ENCODE data around the gene FRAT2.
"Not testable (repeated sequence)": the region's sequence is repeated elsewhere in the genome, so short reads cannot be mapped to it uniquely, and the experiment has no call there.

The FRAT2 gene

GRCh38 chr10:97356318-97356914 is 21.9 kb upstream of the FRAT2 start:
- DNase-seq (ENCODE audit: low spot score), result no peak

- no peak for DNase-seq (ENCODE audit: low spot score)
These were observed 21.0 kb upstream of the FRAT2 start for GRCh38 chr10:97355571-97355975.

- no peak for DNase-seq (ENCODE audit: low spot score)
These were observed 19.4 kb upstream of the FRAT2 start for GRCh38 chr10:97353945-97354344.

- no peak for DNase-seq (ENCODE audit: low spot score)
These were observed 15.4 kb upstream of the FRAT2 start for GRCh38 chr10:97349752-97350513.

DNA sequence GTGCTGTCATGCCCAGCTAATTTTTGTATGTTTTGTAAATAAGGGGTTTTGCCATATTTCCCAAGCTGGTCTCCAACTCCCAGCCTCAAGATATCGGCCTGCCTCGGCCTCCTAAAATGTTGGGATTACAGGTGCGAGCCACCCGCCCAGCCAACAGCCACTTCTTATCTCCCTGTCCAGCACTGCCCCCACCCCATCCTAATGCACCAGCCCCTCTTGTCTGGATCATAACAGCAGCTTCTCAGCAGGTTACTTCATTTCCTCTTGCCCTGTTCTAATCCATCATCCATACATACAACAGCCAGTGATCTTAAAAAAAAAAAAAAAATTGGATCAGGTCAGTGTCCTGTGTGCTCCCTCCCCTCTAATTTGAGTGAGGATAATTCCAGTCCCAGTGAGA is 12.8 kb upstream of the FRAT2 start:
- DNase-seq (ENCODE audit: low spot score), result no peak

GRCh38 chr10:97343664-97344063 is 9.1 kb upstream of the FRAT2 start:
- not testable (repeated sequence) for DNase-seq (ENCODE audit: low spot score)

DNA sequence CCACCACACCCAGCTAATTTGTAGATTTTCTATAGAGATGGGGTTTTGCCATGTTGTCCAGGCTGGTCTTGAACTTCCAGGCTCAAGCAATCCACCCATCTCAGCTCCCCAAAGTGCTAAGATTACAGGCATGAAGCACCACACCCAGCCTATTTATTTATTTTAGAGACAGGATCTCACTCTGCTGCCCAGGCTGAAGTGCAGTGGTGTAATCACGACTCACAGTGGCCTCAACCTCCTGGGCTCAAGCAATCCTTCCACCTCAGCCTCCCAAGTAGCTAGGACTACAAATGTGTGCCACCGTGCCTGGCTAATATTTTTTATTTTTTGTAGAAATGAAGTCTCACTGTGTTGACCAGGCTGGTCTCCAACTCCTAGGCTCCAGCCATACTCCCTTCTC is 6.9 kb upstream of the FRAT2 start:
- no peak for DNase-seq (ENCODE audit: low spot score)

- DNase-seq (ENCODE audit: low spot score), result no peak
These were observed 3.5 kb upstream of the FRAT2 start for GRCh38 chr10:97338041-97338440.

- DNase-seq (ENCODE audit: low spot score), result no peak
These were observed 2.7 kb upstream of the FRAT2 start for GRCh38 chr10:97336942-97337831.

GRCh38 chr10:97336446-97336845 is 1.9 kb upstream of the FRAT2 start:
- no peak for DNase-seq (ENCODE audit: low spot score)

- no peak for DNase-seq (ENCODE audit: low spot score)
These were observed 1.5 kb upstream of the FRAT2 start for GRCh38 chr10:97336006-97336405.

GRCh38 chr10:97335188-97335619 is 675 bp upstream of the FRAT2 start:
- DNase-seq (ENCODE audit: low spot score), result no peak

DNA sequence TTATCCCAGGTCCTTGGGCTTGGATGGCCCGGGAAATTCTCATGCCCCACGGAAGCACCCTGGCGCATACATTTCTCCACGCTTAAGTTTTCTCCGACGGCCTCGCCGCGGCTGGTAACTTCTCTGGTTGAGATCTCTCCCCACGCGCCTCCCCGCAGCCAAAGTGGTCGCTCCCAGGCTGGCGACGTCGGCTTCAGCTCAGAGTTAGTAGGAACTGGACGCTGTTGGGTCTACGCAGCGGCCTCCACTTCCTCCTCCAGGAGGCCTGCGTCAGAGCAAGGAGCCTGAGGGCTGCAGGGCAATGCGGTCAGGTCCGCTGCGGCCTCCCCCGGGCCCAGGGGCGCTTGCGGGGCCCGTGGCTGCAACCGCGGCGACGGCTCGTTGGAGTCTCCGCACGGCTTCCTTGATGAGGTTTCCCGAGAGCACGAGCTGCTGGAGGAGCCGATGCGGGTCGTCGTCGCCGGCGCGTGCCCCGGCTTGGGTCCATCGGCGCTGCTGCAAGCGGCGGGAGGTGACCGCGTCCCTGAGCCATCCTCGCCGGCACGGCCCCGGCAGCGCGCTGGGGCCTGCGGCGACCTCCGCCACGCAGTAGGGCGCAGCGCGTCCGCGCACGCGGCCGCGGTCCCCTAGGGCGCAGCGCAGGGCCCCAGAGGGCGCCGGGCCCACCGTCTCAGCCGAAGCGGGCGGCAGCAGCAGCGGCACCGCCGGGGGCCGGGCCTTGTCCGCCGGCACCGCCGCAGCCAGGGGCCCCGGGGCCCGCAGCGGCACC is 744 bp downstream of the FRAT2 start:
- DNase-seq (ENCODE audit: low spot score), result no peak

DNA sequence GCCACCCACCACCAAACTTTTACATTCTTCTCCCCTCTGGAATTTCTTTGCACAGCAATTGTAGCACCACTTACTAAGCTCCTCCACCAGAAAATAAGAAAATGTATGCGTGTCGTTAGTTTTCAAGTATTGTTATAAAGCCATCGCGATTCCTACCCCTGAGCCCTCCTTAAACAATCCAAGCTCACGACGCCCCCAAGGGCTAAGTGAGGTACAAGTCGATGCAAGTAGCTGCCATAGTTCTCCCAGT is 1.3 kb downstream of the FRAT2 start:
- peak; percentile 64 for DNase-seq (ENCODE audit: low spot score)

GRCh38 chr10:97332591-97333350 is 1.8 kb downstream of the FRAT2 start:
- peak; percentile 59 for DNase-seq (ENCODE audit: low spot score)

DNA sequence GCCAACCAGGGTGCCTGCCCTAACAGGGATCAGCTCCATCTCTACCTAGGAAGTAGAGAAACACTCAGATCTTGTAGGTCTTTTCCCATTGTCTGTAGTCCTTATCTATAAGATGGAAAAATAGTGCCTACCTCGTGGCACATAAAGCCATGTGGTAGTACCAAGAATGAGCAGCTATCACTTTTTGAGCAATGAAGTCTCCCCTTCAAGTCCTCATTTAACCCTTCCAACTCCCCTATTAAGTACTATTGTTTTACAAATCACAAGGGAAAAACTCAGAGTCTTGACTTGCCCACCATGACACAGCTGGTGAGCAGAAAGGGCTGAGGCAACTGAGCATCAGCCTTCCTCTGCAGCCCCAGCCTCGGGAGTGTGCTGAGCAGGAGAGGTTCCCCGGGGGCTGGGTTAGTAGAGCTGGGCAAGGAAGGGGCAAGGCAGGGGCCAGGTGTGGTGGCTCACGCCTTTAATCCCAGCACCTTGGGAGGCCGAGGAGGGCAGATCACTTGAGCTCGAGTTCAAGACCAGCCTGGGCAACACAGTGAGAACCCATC is 3.3 kb downstream of the FRAT2 start:
- DNase-seq (ENCODE audit: low spot score), result no peak

DNA sequence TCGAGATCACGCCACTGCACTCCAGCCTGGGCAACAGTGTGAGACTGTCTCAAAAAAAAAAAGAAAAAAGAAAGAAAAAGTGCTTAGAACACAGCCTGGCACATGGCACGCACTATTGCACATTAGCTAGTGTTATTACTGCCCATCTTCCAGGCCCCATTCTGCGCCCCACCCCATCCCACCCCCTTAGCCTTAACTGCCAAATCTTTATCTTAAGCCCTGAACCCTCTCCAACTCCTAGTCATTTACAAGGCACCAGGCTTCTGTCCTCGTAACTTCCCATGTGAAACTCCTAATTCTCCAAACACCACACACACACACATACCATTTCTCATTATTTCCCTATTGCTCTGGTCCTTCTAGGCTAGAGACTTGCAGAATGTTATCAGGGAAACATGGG is 4.8 kb downstream of the FRAT2 start:
- DNase-seq (ENCODE audit: low spot score), result no peak

DNA sequence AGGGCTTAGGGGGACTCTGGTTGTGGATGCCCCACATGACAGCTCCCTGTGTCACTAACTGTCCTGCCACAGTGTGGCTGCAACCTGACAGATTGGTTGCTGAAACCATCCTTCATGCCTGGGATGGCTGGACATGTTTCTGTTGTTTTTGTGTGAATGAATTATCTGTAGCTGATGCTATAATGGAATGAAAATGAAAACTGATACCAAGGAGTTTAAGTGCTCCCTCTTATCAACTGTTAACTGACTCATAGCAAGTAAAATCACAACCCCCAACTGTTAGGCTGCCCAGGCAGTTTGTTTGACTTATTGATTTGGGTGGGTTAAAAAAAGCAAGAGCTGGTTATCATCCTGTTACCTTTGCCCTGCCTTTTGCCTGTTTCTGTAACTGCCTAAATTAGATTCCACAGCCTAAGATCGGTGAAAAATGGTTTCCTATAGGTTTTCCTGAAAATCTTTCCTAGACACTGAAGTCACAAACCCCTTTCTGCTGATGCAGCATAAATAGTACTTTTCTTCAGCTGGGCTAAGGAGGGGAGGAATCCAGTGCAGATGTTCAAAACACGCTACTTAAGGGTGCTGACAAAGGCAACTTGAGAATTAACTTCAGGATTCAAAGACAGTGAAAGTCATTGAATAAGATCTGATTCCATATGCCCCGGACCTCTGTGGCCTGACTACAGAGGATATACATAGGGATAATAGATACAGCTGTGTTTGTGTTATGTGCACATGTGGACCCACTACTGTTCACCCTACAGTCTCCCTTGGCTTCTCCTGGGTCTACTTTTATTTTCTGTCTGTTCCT is 5.7 kb downstream of the FRAT2 start:
- DNase-seq (ENCODE audit: low spot score), result no peak

DNA sequence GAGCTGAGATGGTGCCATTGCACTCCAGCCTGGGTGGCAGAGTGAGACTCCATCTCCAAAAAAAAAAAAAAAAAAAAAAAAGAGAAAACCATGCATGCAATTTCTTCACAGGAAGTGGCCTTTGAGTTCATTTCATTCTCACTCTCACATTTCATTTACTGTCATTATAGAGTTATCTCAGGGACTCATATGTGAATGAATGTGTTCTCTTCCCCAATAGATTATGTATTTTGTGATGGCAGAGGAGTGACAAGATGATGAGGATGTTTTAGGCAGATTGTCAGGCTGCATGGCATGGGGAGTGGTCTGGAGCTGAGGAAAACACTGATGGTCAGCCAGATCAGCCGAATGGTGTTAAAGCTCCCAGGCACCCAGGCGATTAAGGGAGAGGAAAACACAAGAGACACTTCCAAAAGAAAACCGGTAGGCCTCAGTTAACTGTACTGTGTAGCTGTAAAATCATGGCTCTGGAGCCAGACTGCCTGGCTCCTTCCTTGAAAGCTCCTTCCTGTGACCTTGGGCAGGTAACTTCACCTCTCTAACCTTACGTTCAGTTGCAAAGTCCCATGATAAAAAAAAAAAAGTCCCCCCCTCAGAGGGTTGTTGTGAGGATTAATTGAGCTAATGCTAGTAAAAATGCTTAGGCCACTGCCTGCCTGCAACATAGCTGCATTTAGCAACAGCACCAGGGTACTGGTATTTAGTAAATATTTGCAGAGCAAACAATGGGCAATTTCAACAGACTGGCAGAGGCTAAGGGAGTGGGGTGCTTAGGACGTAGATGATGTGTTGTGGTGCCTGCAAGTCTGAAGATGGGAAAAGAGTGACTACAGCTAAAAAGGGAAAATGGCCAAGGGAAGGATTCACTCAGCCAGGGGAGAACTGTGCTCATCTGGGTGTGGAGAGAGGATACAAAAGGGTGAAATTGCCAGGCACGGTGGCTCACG is 6.9 kb downstream of the FRAT2 start:
- no peak for DNase-seq (ENCODE audit: low spot score)
